ENCODE data around the gene KDM7A.

DNA sequence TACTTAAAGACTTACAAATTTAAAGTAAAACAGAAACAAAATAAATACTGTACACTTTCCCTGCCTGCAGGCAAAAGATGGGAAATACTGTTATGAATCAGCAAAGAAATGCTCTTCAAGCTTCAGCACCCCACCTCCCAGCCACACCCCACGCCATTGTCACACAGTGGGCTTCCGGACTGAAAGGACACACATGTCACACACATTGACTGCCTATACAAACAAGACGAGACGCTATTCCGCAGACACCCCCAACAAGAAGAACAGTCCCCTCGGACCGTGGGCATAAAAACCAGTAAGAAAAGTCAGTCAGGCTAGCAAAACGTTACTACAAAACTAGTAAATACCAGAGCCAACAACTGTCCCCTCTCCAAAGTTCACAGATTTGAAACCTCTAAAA lies 91.8 kb downstream of the KDM7A start:
- TF ChIP-seq, protein P1, sequence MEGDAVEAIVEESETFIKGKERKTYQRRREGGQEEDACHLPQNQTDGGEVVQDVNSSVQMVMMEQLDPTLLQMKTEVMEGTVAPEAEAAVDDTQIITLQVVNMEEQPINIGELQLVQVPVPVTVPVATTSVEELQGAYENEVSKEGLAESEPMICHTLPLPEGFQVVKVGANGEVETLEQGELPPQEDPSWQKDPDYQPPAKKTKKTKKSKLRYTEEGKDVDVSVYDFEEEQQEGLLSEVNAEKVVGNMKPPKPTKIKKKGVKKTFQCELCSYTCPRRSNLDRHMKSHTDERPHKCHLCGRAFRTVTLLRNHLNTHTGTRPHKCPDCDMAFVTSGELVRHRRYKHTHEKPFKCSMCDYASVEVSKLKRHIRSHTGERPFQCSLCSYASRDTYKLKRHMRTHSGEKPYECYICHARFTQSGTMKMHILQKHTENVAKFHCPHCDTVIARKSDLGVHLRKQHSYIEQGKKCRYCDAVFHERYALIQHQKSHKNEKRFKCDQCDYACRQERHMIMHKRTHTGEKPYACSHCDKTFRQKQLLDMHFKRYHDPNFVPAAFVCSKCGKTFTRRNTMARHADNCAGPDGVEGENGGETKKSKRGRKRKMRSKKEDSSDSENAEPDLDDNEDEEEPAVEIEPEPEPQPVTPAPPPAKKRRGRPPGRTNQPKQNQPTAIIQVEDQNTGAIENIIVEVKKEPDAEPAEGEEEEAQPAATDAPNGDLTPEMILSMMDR (IDR thresholded peaks at IDR 0.05), result no peak
- TF ChIP-seq POLR2A (IDR thresholded peaks at IDR 0.05), result no peak
